Stimulated activated CD4-positive, alpha-beta T cell treated with anti-CD3 and anti-CD28 coated beads, Interleukin-2, amount 100 ng/mL, for 4 hours (primary cell): ENCODE results near the gene KDELR3.

ENCODE experiments used
- DNase-seq: peaks from one replicate; pipeline ENCODE4 v3.0.0-alpha.2; 2020; ENCODE audit warnings: low read depth

Gene KDELR3

DNA sequence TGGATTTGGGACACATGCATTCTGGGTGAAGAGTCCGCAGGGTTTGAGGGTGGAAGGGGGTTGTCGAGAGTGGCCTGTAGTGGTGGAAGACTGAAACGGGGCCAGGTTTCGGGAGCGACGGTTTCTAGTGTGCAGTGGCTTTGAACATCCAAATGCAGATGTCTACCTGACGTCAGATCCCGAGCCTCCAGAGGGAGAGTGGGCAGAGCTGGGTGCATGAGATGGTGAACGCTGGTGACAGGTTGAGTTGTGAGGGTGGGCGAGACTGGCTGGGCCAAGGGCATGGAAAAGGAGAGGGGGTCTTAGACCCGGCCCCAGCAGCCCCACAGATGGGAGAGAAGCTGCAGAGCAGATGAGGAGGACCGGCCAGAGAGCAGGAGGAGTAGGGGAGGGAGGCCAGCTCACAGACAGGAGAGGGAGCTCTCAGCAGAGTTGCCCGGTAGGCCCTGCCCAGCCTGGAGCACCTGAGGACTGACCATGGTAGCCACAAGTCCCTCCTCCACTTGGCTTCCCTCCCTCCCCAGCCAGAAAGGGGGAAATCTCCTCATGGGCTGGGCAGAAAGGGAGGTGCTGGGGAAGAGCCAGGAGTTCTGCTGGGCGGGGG is 27.0 kb upstream of the KDELR3 start:
- no peak for DNase-seq

DNA sequence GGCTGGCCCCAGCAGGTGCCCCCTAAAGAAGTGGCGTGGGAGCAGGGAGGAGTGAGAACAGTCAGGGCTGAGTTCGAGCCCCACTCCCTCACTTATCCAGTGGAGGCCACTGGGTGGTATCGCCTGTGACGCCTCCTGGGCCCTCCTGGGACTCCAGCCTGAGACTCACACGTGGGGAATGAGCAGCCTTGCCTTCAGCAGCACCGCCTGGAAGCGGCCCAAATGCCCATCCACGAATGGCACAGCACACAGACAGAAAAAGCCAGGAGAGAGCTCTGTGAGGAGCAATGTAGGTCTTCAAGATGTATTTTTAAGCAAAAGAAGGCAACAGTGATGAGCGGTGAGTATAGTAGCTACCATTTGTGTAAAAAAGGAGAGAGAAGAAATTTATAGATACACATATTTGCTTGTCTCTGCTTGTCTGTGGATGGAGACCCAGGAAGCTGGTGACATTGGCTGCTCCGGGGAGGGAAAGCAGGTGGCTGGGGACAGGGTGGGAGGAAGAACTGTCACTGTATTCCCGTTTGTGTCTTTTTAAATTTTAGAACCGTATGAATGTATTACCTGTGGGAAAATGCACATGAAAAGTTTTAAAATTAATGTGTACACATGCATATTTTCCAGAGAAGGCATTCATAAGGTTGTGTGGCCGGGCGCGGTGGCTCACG is 26.1 kb upstream of the KDELR3 start:
- no peak for DNase-seq

DNA sequence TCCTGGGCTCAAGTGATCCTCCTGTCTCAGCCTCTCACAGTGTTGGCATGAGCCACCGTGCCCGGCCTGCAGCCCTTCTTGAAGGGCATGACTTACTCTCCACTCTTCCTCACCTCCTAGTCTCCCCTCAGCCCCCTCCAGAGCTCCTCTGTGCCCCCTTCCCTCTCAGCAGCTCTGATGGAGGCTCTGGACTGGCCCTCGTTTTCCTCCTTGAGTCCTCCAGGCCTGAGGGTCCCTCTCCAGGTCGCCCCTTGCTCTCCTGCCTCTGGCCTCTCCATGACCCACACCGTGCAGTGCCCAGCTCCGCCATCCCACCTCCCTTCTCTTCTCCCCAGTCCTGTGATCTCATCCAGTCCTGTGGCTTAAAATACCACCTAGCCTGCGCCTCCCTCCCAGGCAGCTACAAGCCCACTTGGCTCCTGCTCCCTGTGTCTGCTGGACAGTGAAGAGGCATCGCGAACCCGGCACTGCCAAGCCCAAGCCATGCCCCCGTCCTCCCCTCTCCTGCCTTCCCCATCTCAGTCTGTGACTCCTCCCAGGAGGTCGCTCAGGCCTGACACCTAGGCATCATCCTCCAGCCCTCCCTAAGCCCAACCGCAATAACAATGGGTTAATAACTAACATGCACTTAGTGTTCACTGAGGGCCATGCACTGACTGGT is 24.8 kb upstream of the KDELR3 start:
- DNase-seq, result no peak

DNA sequence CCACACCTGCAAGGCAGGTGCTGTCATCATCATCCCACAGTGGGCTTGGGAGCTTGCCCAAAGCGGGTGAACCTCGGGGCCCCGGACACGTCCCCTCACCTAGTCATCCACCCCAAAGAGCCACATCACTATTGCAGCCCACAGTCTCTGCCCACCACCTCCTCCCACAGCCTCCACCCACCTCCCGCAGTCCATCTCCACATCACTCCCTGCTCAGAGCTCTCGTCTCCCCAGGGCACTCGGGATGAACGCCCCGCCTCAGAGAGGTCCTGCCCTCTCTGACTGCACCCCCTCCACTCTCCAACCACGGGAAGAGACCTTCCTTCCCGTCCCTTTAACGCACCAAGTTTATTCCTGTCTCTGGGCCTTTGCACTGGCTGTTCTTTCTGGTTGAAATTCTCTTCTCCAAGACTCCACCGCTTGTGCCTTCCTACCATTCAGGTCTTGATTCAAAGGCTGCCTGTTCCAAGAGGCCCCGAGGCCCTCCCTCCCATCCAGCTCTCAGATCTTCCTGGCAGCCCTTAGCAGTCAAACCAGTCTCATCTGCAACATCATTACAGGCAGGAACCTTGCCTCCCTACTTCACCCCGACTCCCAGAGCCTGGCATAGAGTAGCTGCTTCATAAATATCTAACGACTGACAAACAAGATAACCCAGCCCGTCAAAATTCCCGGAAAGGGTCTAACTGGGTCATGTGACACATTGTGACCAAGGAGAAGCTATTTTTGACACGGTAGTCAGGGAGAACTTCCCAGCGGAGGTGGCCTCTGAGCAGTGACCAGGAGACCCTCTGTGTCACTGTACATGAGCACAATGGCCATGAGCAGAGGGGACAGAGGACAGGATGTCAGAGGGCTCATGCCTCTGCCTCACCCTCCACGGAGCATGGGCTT is 24.0 kb upstream of the KDELR3 start:
- no peak for DNase-seq

DNA sequence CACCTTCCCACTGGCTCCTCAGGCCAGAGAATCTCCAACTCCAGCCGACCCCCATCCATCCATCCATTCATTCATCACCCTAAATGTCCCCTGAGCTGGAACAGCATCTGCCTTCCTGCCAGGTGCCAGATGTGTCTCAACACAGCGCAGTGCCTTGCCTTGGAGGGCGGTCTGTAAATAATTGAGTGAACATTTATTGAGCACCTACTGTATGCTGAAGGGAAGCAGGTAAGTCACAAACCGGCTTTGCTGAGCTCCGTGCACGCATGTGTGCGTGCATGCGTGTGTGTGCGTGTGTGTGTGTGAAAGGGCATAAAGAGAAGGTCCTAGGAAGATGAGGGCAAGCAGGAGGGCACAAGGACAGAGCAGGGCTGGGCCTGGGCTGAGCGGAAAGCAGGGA is 23.1 kb upstream of the KDELR3 start:
- no peak for DNase-seq

DNA sequence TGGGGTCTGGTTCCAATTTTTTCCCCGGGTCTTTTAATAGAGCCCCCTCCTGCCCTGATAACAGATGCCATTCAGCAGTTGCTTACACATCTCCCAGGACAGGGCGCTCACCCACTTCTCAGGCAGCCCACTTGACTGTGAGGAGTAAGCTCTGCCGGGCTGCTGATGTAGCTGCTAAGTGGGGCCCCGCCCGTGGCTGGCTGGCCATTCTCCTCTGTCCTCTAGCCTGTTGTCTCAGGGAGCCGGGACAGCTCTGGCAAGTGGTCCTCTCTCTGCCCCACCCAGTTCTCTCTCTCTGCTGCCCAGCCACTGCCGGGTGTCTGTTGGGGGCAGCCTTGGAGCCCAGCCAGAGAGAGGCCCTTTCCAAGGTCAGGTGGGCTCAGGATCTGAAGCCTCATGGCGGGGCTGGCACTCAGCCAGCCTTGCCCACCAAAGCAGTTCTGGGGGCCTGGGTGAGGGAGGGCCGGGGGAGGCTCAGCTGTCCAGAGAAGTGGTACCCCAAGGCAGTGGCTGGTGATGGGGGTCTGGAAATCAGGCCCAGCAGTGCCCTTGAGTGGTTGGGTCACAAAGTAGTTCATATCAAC is 21.8 kb upstream of the KDELR3 start:
- DNase-seq, result no peak

DNA sequence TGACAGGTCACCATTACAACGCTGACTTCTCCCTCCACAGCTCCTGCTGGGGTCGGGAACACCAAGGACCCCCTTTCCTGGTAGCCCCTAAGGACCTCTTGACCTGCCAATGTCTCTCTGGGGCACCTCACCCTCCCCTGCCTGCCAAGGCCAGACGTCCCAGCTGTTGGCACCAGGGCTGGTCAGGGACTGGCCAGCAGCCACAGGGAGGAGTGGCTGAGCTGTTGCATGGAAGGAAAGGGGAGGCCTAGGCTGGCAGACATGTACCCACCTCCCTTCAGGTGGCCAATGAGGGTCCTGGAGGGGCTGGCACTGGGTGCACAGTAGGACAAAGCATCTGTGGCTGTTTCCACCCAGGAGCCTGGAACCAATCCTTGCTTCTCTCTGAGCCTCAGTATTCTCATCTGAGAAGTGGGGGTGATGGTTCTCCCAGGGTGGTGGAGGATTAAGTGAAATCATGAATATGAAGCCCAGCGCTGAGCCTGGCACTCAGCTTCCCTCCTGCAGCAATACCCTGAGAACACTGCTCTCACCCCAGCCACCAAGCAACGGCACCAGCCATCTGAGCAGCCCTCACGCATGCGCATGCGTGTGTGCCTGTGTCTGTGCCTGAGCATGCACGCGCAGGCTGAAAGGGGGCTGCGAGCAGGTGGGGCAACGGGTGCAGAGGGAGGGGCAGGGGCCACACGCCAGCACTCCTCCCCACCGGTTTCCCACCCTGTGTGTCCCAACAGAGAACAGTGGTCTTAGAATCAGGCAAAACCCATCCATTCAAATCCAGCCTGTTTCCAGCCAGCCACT is 18.8 kb upstream of the KDELR3 start:
- DNase-seq, result no peak

DNA sequence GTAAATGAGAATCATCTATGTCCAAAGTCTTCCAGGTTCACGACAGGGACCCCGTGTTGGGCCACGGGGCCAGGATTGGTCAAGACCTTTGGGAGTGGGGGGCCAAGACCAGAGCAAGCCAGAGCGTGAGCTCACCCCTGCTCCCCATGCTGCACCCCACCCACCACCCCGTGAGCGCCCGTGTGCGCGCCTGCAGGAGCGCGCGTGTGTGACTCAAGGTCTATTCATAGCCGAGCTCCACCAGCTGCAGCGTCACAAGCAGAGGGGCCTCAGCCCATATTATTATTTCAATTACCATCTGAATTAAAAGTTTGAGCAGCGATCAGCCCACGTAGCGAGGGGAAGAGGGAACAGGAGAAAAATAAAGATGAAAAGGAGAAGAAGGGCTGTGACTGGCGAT is 18.1 kb upstream of the KDELR3 start:
- no peak for DNase-seq

DNA sequence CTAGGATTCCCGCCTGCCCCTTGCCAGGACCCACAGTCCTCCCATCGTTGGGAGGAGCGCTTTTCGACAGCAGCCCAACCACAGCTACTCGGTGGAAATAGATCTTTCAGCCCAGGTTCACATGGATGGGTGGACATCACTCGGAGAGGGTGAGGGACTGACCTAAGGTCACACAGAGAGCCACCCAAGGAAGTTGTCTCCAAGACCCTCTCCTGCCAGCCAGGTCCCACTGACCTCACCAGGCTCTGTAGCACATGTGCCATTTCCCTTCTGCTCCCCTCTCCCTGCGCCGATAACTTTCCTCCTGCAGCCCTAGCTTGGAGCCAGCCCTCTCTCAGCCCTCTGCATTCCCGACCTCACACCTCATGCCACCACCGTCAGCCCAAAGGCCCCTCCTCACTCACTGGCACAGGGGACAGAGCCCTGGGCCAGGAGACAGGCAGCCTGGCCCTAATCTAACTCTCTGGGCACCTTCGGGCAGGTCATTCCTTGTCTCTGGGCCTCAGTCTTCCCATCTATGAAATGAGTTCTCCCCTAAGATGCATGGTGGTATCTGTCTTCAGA is 17.6 kb upstream of the KDELR3 start:
- no peak for DNase-seq

DNA sequence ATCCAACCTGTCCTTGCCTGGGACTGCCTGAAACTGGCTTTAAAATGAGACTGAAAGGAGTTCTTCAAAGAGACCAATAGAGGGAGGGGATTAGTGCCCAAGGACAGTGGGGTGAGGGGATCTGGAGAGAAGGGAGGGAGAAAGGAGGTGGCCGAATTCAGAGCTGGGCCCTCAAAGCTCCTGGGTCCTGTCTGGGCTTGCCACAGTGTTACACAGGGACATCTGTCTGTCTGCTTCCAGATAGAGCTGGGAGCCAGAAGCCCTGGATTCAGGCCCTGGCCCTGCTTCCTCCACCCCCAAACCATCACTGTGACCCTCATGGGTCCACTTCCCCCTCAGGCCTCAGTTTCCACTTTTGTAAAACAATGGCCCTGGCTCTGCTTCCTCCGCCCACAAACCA is 16.5 kb upstream of the KDELR3 start:
- no peak for DNase-seq

DNA sequence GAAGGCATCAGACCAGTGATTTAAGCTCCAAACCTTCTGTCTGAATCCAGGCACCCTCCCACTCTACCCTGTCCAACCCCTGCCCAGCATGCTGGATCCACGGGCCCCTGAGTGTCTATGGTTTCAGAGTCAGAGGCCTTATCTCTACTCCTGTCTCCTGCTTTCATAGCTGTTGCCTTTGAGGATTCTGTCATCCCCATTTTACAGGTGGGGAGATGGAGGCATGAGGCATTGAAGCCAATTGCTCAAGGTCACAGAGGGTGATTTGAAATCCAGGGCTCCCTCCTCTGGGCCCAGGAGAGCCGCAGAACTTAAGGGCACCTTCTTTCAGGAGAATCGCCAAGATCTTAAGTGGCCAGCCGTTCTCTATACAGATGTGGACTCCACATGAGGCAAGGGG is 16.0 kb upstream of the KDELR3 start:
- DNase-seq, result no peak

DNA sequence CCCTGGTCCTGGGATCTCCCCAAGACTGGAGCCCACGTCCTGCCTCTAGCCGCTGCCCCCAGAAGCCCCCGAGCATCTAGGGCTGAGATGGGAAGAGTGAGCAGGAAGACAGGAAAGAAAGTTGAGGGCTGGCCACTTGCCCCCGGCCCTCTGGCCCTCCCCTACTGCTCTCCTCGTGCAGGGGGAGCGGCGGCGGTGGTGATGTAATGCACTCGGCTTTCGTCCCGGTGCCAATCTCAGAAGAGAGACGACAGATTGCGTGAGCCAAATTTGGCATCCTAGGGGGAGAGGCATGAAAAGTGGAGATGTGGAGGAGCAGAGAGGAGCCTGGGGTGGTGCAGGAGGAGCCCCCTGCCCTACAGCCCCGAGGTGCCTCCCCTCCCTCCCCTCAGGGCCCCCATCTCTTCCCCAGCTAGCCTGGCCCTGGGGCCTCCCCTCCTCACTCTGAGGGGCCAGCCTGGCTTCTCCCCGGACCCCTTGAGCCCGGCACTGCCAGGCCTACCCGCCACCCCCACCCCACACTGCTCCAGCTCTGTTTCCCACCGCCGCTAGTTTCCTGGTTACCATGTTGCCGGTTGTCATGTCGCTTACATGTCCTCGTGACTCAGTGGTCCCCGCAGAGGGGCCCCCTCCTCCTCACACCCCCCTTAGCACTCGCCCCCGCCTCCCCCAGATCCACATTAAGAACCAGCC is 15.4 kb upstream of the KDELR3 start:
- DNase-seq, result no peak

DNA sequence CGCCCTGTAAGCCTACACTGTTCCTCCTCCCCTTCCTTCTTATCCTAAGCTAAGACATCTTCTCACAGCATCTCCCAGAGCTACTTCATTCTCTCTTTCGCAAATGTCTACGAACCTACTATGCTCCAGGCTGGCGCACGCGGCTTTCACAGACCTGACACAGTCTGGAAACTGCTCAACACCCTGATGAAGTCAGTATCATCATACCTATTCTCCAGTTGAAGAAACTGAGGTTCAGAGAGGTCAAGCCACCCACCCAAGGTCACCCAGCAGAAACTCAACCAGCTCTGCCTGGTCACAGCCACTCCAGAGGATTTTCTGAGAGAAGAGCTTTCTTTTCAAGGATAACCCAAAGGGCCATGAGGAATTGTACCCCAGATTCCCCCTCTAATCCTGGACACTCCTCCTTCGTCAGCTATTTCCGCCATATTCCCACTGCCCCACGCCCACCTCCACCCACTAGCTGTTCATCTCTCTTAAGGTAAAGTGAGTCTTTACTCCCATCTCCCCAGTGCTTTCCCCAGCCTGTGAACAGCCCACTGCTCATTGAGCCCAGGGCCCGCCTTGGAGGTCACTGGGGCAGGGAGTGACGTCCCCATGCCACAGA is 14.7 kb upstream of the KDELR3 start:
- no peak for DNase-seq

DNA sequence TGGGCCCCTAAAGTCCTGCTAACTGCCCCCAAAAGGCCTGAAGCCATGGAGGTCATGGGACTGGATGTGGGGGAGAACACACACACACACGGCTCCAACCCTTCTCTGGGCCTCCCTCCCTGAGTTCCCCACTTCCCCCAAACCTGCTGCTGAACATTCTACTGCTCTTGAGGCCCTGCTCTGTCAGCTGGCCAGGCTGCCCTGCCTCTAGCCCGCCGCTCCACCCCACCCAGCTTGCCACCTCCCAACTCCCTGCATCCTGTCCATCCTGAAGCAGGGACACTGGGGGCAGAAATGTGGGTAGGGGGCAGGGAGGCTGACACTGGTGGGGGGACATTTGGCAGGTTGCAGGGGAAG is 13.9 kb upstream of the KDELR3 start:
- DNase-seq, result no peak

DNA sequence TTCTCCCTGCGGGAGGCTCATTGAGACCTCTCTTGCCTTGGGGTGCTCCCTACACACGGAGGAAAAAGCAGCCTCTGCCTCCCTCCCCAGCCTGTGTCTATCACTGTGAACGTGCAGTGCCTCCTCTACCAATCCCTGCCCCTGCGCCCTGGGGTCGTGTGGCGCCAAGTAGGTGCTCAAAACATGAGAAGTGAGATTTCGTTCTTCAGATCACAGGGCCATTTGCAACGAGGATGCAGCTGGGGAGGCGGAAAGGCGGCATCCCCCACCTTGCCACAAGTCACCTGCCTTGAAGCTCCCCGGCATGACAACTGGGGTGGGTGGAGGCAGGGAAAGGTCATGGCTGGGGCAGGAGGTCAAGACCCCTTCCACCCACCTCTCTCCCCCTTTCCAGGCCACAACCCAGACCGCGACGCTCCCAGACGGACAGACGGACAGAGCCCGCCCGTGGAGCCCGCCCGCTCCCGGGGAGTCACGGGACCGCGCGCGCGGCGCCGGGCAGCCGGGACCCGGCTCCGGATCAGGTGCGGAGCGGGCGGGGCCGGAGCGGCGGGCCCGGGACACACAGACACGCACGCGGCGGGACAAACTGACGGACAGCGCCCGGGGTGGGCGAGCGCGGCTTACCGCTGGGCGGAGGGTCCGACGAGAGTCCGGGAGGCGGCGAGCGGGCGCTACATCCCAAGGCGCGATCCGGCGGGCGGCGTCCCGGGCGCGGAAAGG is 13.4 kb upstream of the KDELR3 start:
- no peak for DNase-seq

DNA sequence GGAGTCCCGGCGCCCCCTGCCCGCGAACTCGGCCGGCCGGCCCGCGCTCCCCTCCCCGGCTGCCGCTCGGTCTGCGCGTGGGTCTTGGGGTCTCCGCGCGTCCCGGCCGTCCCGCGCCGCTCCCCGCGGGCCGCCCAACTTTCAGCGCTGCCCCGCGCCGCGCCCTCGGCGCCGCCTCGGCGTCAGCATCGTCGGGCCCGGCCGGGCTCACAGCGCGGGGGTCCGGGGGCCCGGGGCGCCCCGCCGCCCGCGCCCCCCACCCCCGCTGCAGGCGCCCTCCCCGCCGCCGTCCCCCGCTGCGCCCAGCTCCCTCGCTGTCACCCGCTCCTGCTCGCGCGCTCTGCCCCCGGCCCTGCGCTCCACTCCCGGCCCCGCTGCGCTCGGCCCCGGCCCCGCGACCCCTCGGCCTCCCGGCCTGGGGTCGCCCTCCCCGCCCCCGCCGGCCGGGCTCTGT is 12.8 kb upstream of the KDELR3 start, which contains the start of gene KCNJ4:
Gene KCNJ4 (minus strand): TSS at position 124 of the 454 bp plus-strand sequence. CDS start 27,067 bp downstream, outside the sequence.
- no peak for DNase-seq

DNA sequence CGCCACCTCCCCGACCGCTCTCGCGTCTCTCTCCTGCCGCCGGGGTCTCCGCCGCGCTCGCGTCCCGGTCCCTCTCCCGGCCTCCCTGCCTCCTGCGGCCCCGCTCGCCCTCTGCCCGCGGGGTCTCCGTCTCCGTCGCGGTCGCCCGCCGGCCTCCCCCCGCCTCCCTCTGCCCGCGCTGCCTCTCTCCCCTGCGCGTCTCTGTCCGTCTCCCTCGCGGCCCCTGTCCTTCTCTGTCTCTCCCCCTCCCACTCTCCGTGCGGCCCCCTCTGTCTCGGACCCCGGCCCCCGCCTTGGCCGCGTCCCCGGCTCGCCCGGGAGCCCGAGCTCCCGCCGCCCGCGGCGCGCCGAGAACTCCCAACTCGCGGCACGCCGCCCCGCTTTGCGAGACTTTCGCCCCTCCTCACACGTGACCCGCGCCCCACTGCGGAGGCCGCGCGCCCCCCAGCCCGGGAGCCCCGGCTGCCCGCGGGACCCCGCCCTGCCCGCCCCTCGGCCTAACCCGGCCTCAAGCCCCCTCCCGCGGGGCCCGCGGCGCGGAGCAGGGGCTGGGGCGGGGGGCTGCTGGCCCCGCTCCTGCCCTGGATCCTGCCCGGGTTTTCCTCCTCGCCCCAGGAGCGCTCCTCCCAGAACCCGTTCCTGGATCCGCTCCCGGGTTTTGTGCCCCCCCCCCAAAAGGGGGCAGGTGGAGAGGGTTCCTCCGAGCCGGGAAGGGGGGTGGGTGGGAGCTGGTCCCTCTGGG is 12.2 kb upstream of the KDELR3 start:
- no peak for DNase-seq

DNA sequence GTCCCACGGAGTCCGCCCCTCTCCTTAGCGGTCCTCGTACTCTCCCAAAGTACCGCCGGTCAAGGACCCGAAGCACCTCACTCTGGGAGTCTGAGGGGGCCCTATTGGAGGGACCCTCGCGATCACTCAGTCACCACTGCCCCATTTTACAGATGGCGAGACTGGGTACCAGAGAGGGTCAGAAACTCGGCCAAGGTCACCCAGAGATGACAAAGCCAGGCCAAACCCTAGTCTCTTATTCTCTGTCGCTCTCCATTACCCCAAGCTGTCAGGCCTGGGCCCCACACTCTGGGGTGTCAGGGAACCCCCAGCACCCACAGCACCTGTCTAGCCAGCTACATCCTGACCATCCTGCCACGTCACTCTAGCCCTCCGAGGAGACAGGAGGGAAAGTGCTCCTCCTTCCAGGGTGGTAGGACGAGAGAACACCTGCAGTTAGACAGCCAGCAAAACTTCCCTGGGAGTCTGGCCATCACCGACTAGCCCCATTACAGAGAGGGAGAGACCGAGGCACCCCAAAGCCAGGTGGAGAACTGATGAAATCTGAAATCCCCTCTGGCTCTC is 11.5 kb upstream of the KDELR3 start:
- DNase-seq, result no peak
